Prostate gland (tissue), 2 donors: Measurements from ENCODE around the gene COL4A1. TPM values are rescaled to one million over a fixed set of nuclear protein-coding genes. Genes with fewer than 3 reads are reported as not detected.

Source experiments
- DNase-seq: peaks from one replicate; pipeline ENCODE4 v3.0.0-alpha.2; 2019; ENCODE audit warnings: low spot score
- H3K27ac ChIP-seq, 2 donors: fragments of 200-600 bp; sonication (generic); 2 replicates each; pipeline ENCODE4 v1.5.1; 2017 to 2019
- H3K27me3 ChIP-seq: fragments of 200-600 bp; sonication (generic); replicated peaks from 2 replicates; pipeline ENCODE4 v1.5.1; 2019; ENCODE audit not compliant: insufficient read depth
- H3K36me3 ChIP-seq, 2 donors: fragments of 200-600 bp; sonication (generic); 1 replicate in 1 of 2; 2 replicates in 1 of 2; pipeline versions ENCODE4 v1.5.1 to v1.8.1; 2017 to 2019
- H3K4me1 ChIP-seq: fragments of 200-600 bp; sonication (generic); replicated peaks from 2 replicates; pipeline ENCODE4 v1.5.1; 2019
- H3K4me3 ChIP-seq, 2 donors: fragments of 200-600 bp; sonication (generic); 2 replicates each; pipeline ENCODE4 v1.5.1; 2017 to 2019
- H3K9me3 ChIP-seq: fragments of 200-600 bp; sonication (generic); 2 replicates; pipeline ENCODE4 v1.5.1; 2017
- CTCF ChIP-seq, 4 experiments: fragments of 200-600 bp in 2 of 4; fragments of 450-650 bp in 2 of 4; sonication (generic) in 2 of 4; IDR thresholded peaks; 1 replicate in 3 of 4; 2 replicates in 1 of 4; pipeline ENCODE4 v1.5.1; 2016 to 2019; ENCODE audit warnings: antibody characterized with exemption in 4 of 4, mild to moderate bottlenecking in 2 of 4, moderate library complexity in 2 of 4
- POLR2A ChIP-seq: fragments of 450-650 bp; IDR thresholded peaks from one replicate; pipeline ENCODE4 v1.6.1; 2016; ENCODE audit warnings: antibody characterized with exemption, mild to moderate bottlenecking
- POLR2AphosphoS5 ChIP-seq: sonication (generic); formaldehyde crosslinking; IDR thresholded peaks from one replicate; pipeline ENCODE4 v1.6.1; 2017; ENCODE audit warnings: antibody characterized with exemption
- WGBS: methylation state at CpG from one replicate; pipeline ENCODE4 v1.1.5; 2018; 5-methylcytosine and 5-hydroxymethylcytosine counted together
- intact Hi-C: fragments of 100-400 bp; cut with DNase I; formaldehyde crosslinking; loops from one replicate; pipeline ENCODE4 v1.14.2; 2022
- total RNA-seq, 2 donors: library from RNA; depleted of rRNA; stranded (reverse); fragments of >200 nt; gene quantifications; one replicate each; pipeline ENCODE4 v1.1.0, GENCODE V29; 2016

The COL4A1 gene
- total RNA-seq, 2 donors from 2014 or later = 37.3 to 132 TPM

GRCh38 chr13:110228936-110229904 is 77.7 kb downstream of the COL4A1 start:
- Histone ChIP-seq H3K9me3 (no peaks in the 10 kb centered on the region), H3K27ac (no peak overlapping the region), H3K27me3 (no peaks in the 10 kb centered on the region), H3K36me3 (no peaks in the 10 kb centered on the region), H3K4me3 (no peak overlapping the region), H3K4me1 (no peaks in the 10 kb centered on the region)
- TF ChIP-seq POLR2AphosphoS5 (no peak), POLR2A (no peak), CTCF (IDR thresholded peaks at IDR 0.05) (no peak)
- intact Hi-C loops = no loop called here
- no peak for DNase-seq
- WGBS = 81% methylated on average over 15 of the region's 15 CpGs

GRCh38 chr13:110227864-110228643 is 78.9 kb downstream of the COL4A1 start:
- Histone ChIP-seq H3K36me3 (no peaks in the 10 kb centered on the region), H3K4me1 (no peaks in the 10 kb centered on the region), H3K27ac (no peak overlapping the region), H3K9me3 (no peaks in the 10 kb centered on the region), H3K4me3 (no peak overlapping the region), H3K27me3 (no peaks in the 10 kb centered on the region)
- DNase-seq = no peak
- TF ChIP-seq POLR2AphosphoS5 (no peak), CTCF (IDR thresholded peaks at IDR 0.05) (no peak), POLR2A (no peak)
- WGBS = 91% methylated on average over 28 of the region's 28 CpGs
- intact Hi-C loops = no loop called here

- WGBS = 80% methylated on average over 3 of the region's 3 CpGs
- no peak for DNase-seq
Observed at GRCh38 chr13:110227416-110227815, 79.5 kb downstream of the COL4A1 start.

More at GRCh38 chr13:110227416-110227815, 79.5 kb downstream of the COL4A1 start:
- Histone ChIP-seq H3K9me3 (no peaks in the 10 kb centered on the region), H3K36me3 (no peaks in the 10 kb centered on the region), H3K4me1 (no peaks in the 10 kb centered on the region), H3K27me3 (no peaks in the 10 kb centered on the region), H3K27ac (no peak overlapping the region), H3K4me3 (no peak overlapping the region)
- TF ChIP-seq POLR2A (no peak), CTCF (IDR thresholded peaks at IDR 0.05) (no peak), POLR2AphosphoS5 (no peak)
- intact Hi-C loops = no loop called here
